Activated naive CD8-positive, alpha-beta T cell treated with anti-CD3 and anti-CD28 coated beads, Interleukin-2, amount 50 U/mL, for 16 hours (primary cell): Measurements from ENCODE around the gene CCDC187.

Experiments
- DNase-seq: peaks from one replicate; pipeline ENCODE4 v3.0.0-alpha.2; 2020; ENCODE audit warnings: low read depth, low spot score

The CCDC187 gene

GRCh38 chr9:136297766-136298735, 5.8 kb downstream of the CCDC187 start:
- DNase-seq = no peak

- no peak for DNase-seq
Measured at GRCh38 chr9:136297016-136297691, 6.7 kb downstream of the CCDC187 start.

- no peak for DNase-seq
Measured at GRCh38 chr9:136296434-136297015, 7.4 kb downstream of the CCDC187 start.

- DNase-seq = no peak
Measured at GRCh38 chr9:136295542-136296433, 8.1 kb downstream of the CCDC187 start.

- DNase-seq = no peak
Measured at GRCh38 chr9:136295055-136295454, 8.8 kb downstream of the CCDC187 start.

GRCh38 chr9:136294437-136294836, 9.5 kb downstream of the CCDC187 start:
- DNase-seq = no peak

GRCh38 chr9:136293476-136294077, 10.3 kb downstream of the CCDC187 start:
- no peak for DNase-seq

GRCh38 chr9:136292591-136293448, 11.1 kb downstream of the CCDC187 start:
- DNase-seq = no peak

- DNase-seq = no peak
Measured at GRCh38 chr9:136292026-136292538, 11.8 kb downstream of the CCDC187 start.

GRCh38 chr9:136291306-136292025, 12.4 kb downstream of the CCDC187 start:
- DNase-seq = no peak

- DNase-seq = no peak
Measured at GRCh38 chr9:136290508-136291000, 13.3 kb downstream of the CCDC187 start.

GRCh38 chr9:136289651-136290507, 14.0 kb downstream of the CCDC187 start:
- no peak for DNase-seq

- DNase-seq = no peak
Measured at GRCh38 chr9:136287960-136288753, 15.7 kb downstream of the CCDC187 start.

- DNase-seq = no peak
Measured at GRCh38 chr9:136286987-136287379, 16.9 kb downstream of the CCDC187 start.

GRCh38 chr9:136286359-136286986, 17.4 kb downstream of the CCDC187 start:
- DNase-seq = no peak

GRCh38 chr9:136285501-136286358, 18.2 kb downstream of the CCDC187 start:
- DNase-seq = no peak
